SK-N-SH treated with all-trans-retinoic acid at 6 μM for 48 hours (cell line): ENCODE data around the gene NTM.

Experiments
- ATAC-seq: fragments of 200-7000 bp; cut with Tn5 transposase; 3 replicates; pipeline ENCODE4 v1.9.1; 2020; ENCODE audit warnings: mild to moderate bottlenecking, moderate library complexity
- ARNTL ChIP-seq: fragments of 450-650 bp; formaldehyde crosslinking; IDR thresholded peaks from 2 replicates; pipeline ENCODE4 v1.5.0; 2020; ENCODE audit warnings: low read depth, mild to moderate bottlenecking, moderate library complexity, borderline replicate concordance
- BACH2 ChIP-seq: fragments of 250-450 bp; sonication (Bioruptor Pico); IDR thresholded peaks from 2 replicates; pipeline ENCODE4 v1.9.0; 2021; ENCODE audit warnings: mild to moderate bottlenecking, borderline replicate concordance
- CREB5 ChIP-seq: fragments of 250-450 bp; sonication (Bioruptor Pico); IDR thresholded peaks from 2 replicates; pipeline ENCODE4 v1.5.1; 2020; ENCODE audit warnings: low read depth, mild to moderate bottlenecking, moderate library complexity
- CSDC2 ChIP-seq: fragments of 250-450 bp; sonication (Bioruptor Pico); IDR thresholded peaks from 2 replicates; pipeline ENCODE4 v1.5.0; 2020; ENCODE audit warnings: mild to moderate bottlenecking, moderate library complexity
- CSRNP3 ChIP-seq: fragments of 250-450 bp; sonication (Bioruptor Pico); IDR thresholded peaks from 2 replicates; pipeline ENCODE4 v1.5.1; 2021; ENCODE audit warnings: mild to moderate bottlenecking, moderate library complexity
- ESRRG ChIP-seq: fragments of 250-450 bp; sonication (Bioruptor Pico); IDR thresholded peaks from 2 replicates; pipeline ENCODE4 v1.6.1; 2021; ENCODE audit warnings: mild to moderate bottlenecking
- GLIS3 ChIP-seq: fragments of 250-450 bp; sonication (Bioruptor Pico); IDR thresholded peaks from 2 replicates; pipeline ENCODE4 v1.5.0; 2020; ENCODE audit warnings: mild to moderate bottlenecking, moderate library complexity
- ISL1 ChIP-seq: fragments of 250-450 bp; sonication (Bioruptor Pico); IDR thresholded peaks from 2 replicates; pipeline ENCODE4 v2.1.2; 2022; ENCODE audit warnings: mild to moderate bottlenecking, moderate library complexity
- OSR1 ChIP-seq: fragments of 250-450 bp; sonication (Bioruptor Pico); IDR thresholded peaks from 2 replicates; pipeline ENCODE4 v1.8.0; 2022; ENCODE audit warnings: moderate library complexity, mild to moderate bottlenecking, inconsistent platforms
- PATZ1 ChIP-seq: fragments of 250-450 bp; sonication (Bioruptor Pico); IDR thresholded peaks from 2 replicates; pipeline ENCODE4 v1.8.0; 2020; ENCODE audit warnings: mild to moderate bottlenecking, moderate library complexity, borderline replicate concordance
- POU6F1 ChIP-seq: fragments of 250-450 bp; sonication (Bioruptor Pico); IDR thresholded peaks from 2 replicates; pipeline ENCODE4 v1.8.0; 2021; ENCODE audit warnings: low read depth, mild to moderate bottlenecking, moderate library complexity, borderline replicate concordance
- PPARA ChIP-seq: fragments of 250-450 bp; sonication (Bioruptor Pico); IDR thresholded peaks from 2 replicates; pipeline ENCODE4 v1.5.0; 2020; ENCODE audit warnings: mild to moderate bottlenecking, borderline replicate concordance
- RARB ChIP-seq: fragments of 250-450 bp; sonication (Bioruptor Pico); IDR thresholded peaks from 2 replicates; pipeline ENCODE4 v1.8.0; 2021; ENCODE audit warnings: mild to moderate bottlenecking, moderate library complexity
- SNAI2 ChIP-seq: fragments of 250-450 bp; sonication (Bioruptor Pico); IDR thresholded peaks from 2 replicates; pipeline ENCODE4 v1.5.0; 2020; ENCODE audit warnings: mild to moderate bottlenecking, moderate library complexity
- TOX ChIP-seq: fragments of 250-450 bp; sonication (Bioruptor Pico); IDR thresholded peaks from 2 replicates; pipeline ENCODE4 v1.8.0; 2021; ENCODE audit warnings: mild to moderate bottlenecking, moderate library complexity, borderline replicate concordance
- ZC3H10 ChIP-seq: fragments of 250-450 bp; sonication (Bioruptor Pico); IDR thresholded peaks from 2 replicates; pipeline ENCODE4 v1.5.1; 2021; ENCODE audit warnings: mild to moderate bottlenecking, moderate library complexity
- ZFP3 ChIP-seq: fragments of 250-450 bp; sonication (Bioruptor Pico); IDR thresholded peaks from 2 replicates; pipeline ENCODE4 v1.5.0; 2020; ENCODE audit warnings: mild to moderate bottlenecking, moderate library complexity
- ZFP30 ChIP-seq: fragments of 450-650 bp; formaldehyde crosslinking; IDR thresholded peaks from 2 replicates; pipeline ENCODE4 v1.5.0; 2022; ENCODE audit warnings: mild to moderate bottlenecking, moderate library complexity
- ZNF565 ChIP-seq: fragments of 450-650 bp; formaldehyde crosslinking; conservative IDR thresholded peaks from 2 replicates; pipeline ENCODE4 v1.5.0; 2020; ENCODE audit warnings: low read depth, mild to moderate bottlenecking, moderate library complexity
- ZNF70 ChIP-seq: fragments of 450-650 bp; formaldehyde crosslinking; IDR thresholded peaks from 2 replicates; pipeline ENCODE4 v1.5.0; 2020; ENCODE audit warnings: mild to moderate bottlenecking, moderate library complexity
- ZNF8 ChIP-seq: fragments of 450-650 bp; formaldehyde crosslinking; IDR thresholded peaks from 2 replicates; pipeline ENCODE4 v1.5.0; 2020; ENCODE audit warnings: mild to moderate bottlenecking, moderate library complexity

NTM gene

GRCh38 chr11:131688048-131688693, 317.8 kb downstream of the NTM start:
- peak; percentile 83 for ATAC-seq
- TF ChIP-seq CSRNP3 (no peak), TOX (CRISPR knock-in tag) (no peak), PPARA (CRISPR knock-in tag) (no peak), OSR1 (CRISPR knock-in tag) (no peak), ARNTL (CRISPR knock-in tag) (no peak), BACH2 (no peak), ZC3H10 (CRISPR knock-in tag) (no peak)

- TF ChIP-seq PPARA (CRISPR knock-in tag) (no peak), RARB (CRISPR knock-in tag) (no peak), ZC3H10 (CRISPR knock-in tag) (no peak), GLIS3 (CRISPR knock-in tag) (no peak), ZFP30 (CRISPR knock-in tag) (no peak), ZFP3 (CRISPR knock-in tag) (no peak), CSDC2 (CRISPR knock-in tag) (no peak), ZNF565 (CRISPR knock-in tag) (no peak), ZNF70 (no peak), OSR1 (CRISPR knock-in tag) (no peak), SNAI2 (no peak), ZNF8 (CRISPR knock-in tag) (no peak), CSRNP3 (no peak)
- no peak for ATAC-seq
Measured at GRCh38 chr11:131689049-131689925, 318.9 kb downstream of the NTM start.

- no peak for TF ChIP-seq BACH2
- no peak for TF ChIP-seq ISL1
- no peak for TF ChIP-seq CSDC2 (CRISPR knock-in tag)
- TF ChIP-seq ARNTL (CRISPR knock-in tag) = no peak
- TF ChIP-seq ZNF8 (CRISPR knock-in tag) = no peak
- no peak for TF ChIP-seq PATZ1
- no peak for TF ChIP-seq RARB (CRISPR knock-in tag)
- TF ChIP-seq ZFP30 (CRISPR knock-in tag) = no peak
- no peak for TF ChIP-seq ESRRG (CRISPR knock-in tag)
- no peak for TF ChIP-seq PPARA (CRISPR knock-in tag)
- TF ChIP-seq ZNF70 = no peak
- TF ChIP-seq CSRNP3 = no peak
- no peak for TF ChIP-seq CREB5
- TF ChIP-seq POU6F1 (CRISPR knock-in tag) = no peak
- TF ChIP-seq, all 23 proteins: peak for 0
- no peak for ATAC-seq
Measured at GRCh38 chr11:131690362-131690761, 319.9 kb downstream of the NTM start.
